Measurements from ENCODE around the gene TEX101.

- TF ChIP-seq CTCF (IDR thresholded peaks at IDR 0.05; ENCODE audit: low read depth, low read length, missing input control), result no peak
- TF ChIP-seq, protein P1, sequence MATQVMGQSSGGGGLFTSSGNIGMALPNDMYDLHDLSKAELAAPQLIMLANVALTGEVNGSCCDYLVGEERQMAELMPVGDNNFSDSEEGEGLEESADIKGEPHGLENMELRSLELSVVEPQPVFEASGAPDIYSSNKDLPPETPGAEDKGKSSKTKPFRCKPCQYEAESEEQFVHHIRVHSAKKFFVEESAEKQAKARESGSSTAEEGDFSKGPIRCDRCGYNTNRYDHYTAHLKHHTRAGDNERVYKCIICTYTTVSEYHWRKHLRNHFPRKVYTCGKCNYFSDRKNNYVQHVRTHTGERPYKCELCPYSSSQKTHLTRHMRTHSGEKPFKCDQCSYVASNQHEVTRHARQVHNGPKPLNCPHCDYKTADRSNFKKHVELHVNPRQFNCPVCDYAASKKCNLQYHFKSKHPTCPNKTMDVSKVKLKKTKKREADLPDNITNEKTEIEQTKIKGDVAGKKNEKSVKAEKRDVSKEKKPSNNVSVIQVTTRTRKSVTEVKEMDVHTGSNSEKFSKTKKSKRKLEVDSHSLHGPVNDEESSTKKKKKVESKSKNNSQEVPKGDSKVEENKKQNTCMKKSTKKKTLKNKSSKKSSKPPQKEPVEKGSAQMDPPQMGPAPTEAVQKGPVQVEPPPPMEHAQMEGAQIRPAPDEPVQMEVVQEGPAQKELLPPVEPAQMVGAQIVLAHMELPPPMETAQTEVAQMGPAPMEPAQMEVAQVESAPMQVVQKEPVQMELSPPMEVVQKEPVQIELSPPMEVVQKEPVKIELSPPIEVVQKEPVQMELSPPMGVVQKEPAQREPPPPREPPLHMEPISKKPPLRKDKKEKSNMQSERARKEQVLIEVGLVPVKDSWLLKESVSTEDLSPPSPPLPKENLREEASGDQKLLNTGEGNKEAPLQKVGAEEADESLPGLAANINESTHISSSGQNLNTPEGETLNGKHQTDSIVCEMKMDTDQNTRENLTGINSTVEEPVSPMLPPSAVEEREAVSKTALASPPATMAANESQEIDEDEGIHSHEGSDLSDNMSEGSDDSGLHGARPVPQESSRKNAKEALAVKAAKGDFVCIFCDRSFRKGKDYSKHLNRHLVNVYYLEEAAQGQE (IDR thresholded peaks at IDR 0.05), result no peak
- TF ChIP-seq RAD21 (IDR thresholded peaks at IDR 0.05), result no peak
- TF ChIP-seq GABPA (IDR thresholded peaks at IDR 0.05 in 1 of 2, conservative IDR thresholded peaks at IDR 0.05 in 1 of 2), result no peak
- TF ChIP-seq YY1 (IDR thresholded peaks at IDR 0.05), result no peak
- TF ChIP-seq SP1 (IDR thresholded peaks at IDR 0.05), result no peak
Observed at GRCh38 chr19:43438291-43439031, 23.8 kb downstream of the TEX101 start.
